Astrocyte (in vitro differentiated cells and primary cell): ENCODE measurements around the gene ORC3. TPM values are rescaled to one million over a fixed set of nuclear protein-coding genes. Genes with fewer than 3 reads are reported as not detected.
"Not testable (repeated sequence)": the region's sequence is repeated elsewhere in the genome, so short reads cannot be mapped to it uniquely, and the experiment has no call there.

ENCODE experiments used
- DNase-seq: peaks from one replicate; pipeline ENCODE4 v3.0.0-alpha.2; 2010; ENCODE audit warnings: low read depth
- FAIRE-seq: peaks from 2 replicates; lab custom pipeline; 2011; peaks lifted over from hg19 to GRCh38; lab: Jason Lieb, UNC
- H2AFZ ChIP-seq: 2 replicates; pipeline ENCODE4 v1.6.0; 2012; ENCODE audit warnings: low read depth, low read length, inconsistent platforms
- H3K27ac ChIP-seq: 2 replicates; pipeline ENCODE4 v1.5.1; 2011; ENCODE audit warnings: low read depth, low read length, inconsistent platforms
- H3K27me3 ChIP-seq: 2 replicates; pipeline ENCODE4 v1.6.0; 2011; ENCODE audit warnings: low read length, inconsistent platforms; ENCODE audit not compliant: insufficient read depth
- H3K36me3 ChIP-seq: 2 replicates; pipeline ENCODE4 v1.5.1; 2011; ENCODE audit warnings: low read length, inconsistent platforms; ENCODE audit not compliant: insufficient read depth
- H3K4me1 ChIP-seq: 2 replicates; pipeline ENCODE4 v1.5.1; 2011; ENCODE audit warnings: low read length, inconsistent platforms; ENCODE audit not compliant: insufficient read depth
- H3K4me2 ChIP-seq: 2 replicates; pipeline ENCODE4 v1.6.0; 2012; ENCODE audit warnings: low read length, inconsistent platforms
- H3K4me3 ChIP-seq: 2 replicates; pipeline ENCODE4 v1.5.1; 2011; ENCODE audit warnings: low read depth, mild to moderate bottlenecking, low read length, inconsistent platforms; ENCODE audit not compliant: insufficient read depth
- H3K79me2 ChIP-seq: 2 replicates; pipeline ENCODE4 v1.6.0; 2012; ENCODE audit warnings: mild to moderate bottlenecking, low read length, inconsistent platforms; ENCODE audit not compliant: insufficient read depth
- H3K9ac ChIP-seq: 2 replicates; pipeline ENCODE4 v1.6.0; 2012; ENCODE audit warnings: mild to moderate bottlenecking, low read length, inconsistent platforms
- H3K9me3 ChIP-seq: 2 replicates; pipeline ENCODE4 v1.5.1; 2012; ENCODE audit warnings: low read depth, mild to moderate bottlenecking, low read length, inconsistent platforms; ENCODE audit not compliant: insufficient read depth
- H4K20me1 ChIP-seq: 2 replicates; pipeline ENCODE4 v1.6.0; 2012; ENCODE audit warnings: low read length, inconsistent platforms; ENCODE audit not compliant: insufficient read depth
- H3K27ac Mint-ChIP-seq: one replicate; pipeline ENCODE4 v1.8.0; 2021; ENCODE audit warnings: mild to moderate bottlenecking, mixed read lengths; ENCODE audit not compliant: unreplicated experiment
- H3K27me3 Mint-ChIP-seq: one replicate; pipeline ENCODE4 v1.8.0; 2021; ENCODE audit warnings: low read depth, mixed read lengths; ENCODE audit not compliant: unreplicated experiment
- H3K36me3 Mint-ChIP-seq: one replicate; pipeline ENCODE4 v1.8.0; 2021; ENCODE audit warnings: low read depth, mixed read lengths; ENCODE audit not compliant: unreplicated experiment
- H3K4me1 Mint-ChIP-seq: one replicate; pipeline ENCODE4 v1.8.0; 2021; ENCODE audit warnings: low read depth, mixed read lengths; ENCODE audit not compliant: unreplicated experiment
- H3K4me3 Mint-ChIP-seq: one replicate; pipeline ENCODE4 v1.8.0; 2021; ENCODE audit warnings: mild to moderate bottlenecking, moderate library complexity, mixed read lengths; ENCODE audit not compliant: unreplicated experiment
- H3K9me3 Mint-ChIP-seq: one replicate; pipeline ENCODE4 v1.8.0; 2021; ENCODE audit warnings: mild to moderate bottlenecking, mixed read lengths; ENCODE audit not compliant: unreplicated experiment
- CTCF ChIP-seq: IDR thresholded peaks from 2 replicates; pipeline ENCODE4 v1.5.1; 2011; ENCODE audit warnings: low read depth, mild to moderate bottlenecking, inconsistent platforms, low read length, moderate library complexity; ENCODE audit not compliant: insufficient read depth
- EZH2 ChIP-seq: IDR thresholded peaks from 2 replicates; pipeline ENCODE4 v1.6.1; 2012; ENCODE audit warnings: mild to moderate bottlenecking, low read length, inconsistent platforms; ENCODE audit not compliant: insufficient read depth
- total RNA-seq: library from RNA; stranded (reverse); gene quantifications from 2 replicates; pipeline ENCODE4 v1.2.1, GENCODE V29; 2021

Gene ORC3
- total RNA-seq, 1 donor from 2014 or later = 23.1 TPM

GRCh38 chr6:87608802-87609201 is 18.9 kb downstream of the ORC3 start:
- H3K36me3 ChIP-seq = peaks cover 20% of the 10 kb centered on the region
- no peak for FAIRE-seq
- no peaks in the 10 kb centered on the region for H3K9me3 Mint-ChIP-seq

GRCh38 chr6:87613018-87613417 is 23.1 kb downstream of the ORC3 start:
- H3K27ac ChIP-seq, H2AFZ ChIP-seq, H3K4me3 Mint-ChIP-seq, H3K4me3 ChIP-seq, H3K4me1 Mint-ChIP-seq, H4K20me1 ChIP-seq, H3K27me3 ChIP-seq, H3K27ac Mint-ChIP-seq, H3K9me3 ChIP-seq, H3K9me3 Mint-ChIP-seq, H3K9ac ChIP-seq, H3K4me2 ChIP-seq, H3K4me1 ChIP-seq, FAIRE-seq, H3K79me2 ChIP-seq, DNase-seq, H3K27me3 Mint-ChIP-seq: not testable (repeated sequence)
- H3K36me3 Mint-ChIP-seq = peaks cover 25% of the 10 kb centered on the region
- peaks cover 13% of the 10 kb centered on the region for H3K36me3 ChIP-seq

More at GRCh38 chr6:87608802-87609201, 18.9 kb downstream of the ORC3 start:
- TF ChIP-seq CTCF (no peak), EZH2 (no peak)
- H3K4me3 Mint-ChIP-seq = no peak overlapping the region
- H3K27me3 Mint-ChIP-seq = no peaks in the 10 kb centered on the region
- H3K4me2 ChIP-seq = no peak overlapping the region
- H3K9ac ChIP-seq = no peak overlapping the region
- no peak overlapping the region for H3K27ac ChIP-seq
- H2AFZ ChIP-seq = no peak overlapping the region
- no peak overlapping the region for H3K27ac Mint-ChIP-seq
- no peak for DNase-seq
- no peaks in the 10 kb centered on the region for H4K20me1 ChIP-seq
- H3K9me3 ChIP-seq = no peaks in the 10 kb centered on the region
- H3K4me3 ChIP-seq = no peak overlapping the region
- H3K4me1 ChIP-seq = no peaks in the 10 kb centered on the region
- peaks cover 16% of the 10 kb centered on the region for H3K36me3 Mint-ChIP-seq
- H3K4me1 Mint-ChIP-seq = no peaks in the 10 kb centered on the region
- H3K27me3 ChIP-seq = no peaks in the 10 kb centered on the region
- H3K79me2 ChIP-seq = no peaks in the 10 kb centered on the region

GRCh38 chr6:87617405-87617804 is 27.5 kb downstream of the ORC3 start:
- Mint-ChIP-seq H3K27ac (no peak overlapping the region), H3K4me1 (peaks cover 6% of the 10 kb centered on the region), H3K4me3 (no peak overlapping the region), H3K9me3 (no peaks in the 10 kb centered on the region), H3K27me3 (no peaks in the 10 kb centered on the region), H3K36me3 (peaks cover 26% of the 10 kb centered on the region)
- no peak overlapping the region for H3K4me2 ChIP-seq
- no peak overlapping the region for H3K27ac ChIP-seq
- H4K20me1 ChIP-seq = no peaks in the 10 kb centered on the region
- TF ChIP-seq CTCF (no peak), EZH2 (no peak)
- no peak overlapping the region for H2AFZ ChIP-seq
- no peaks in the 10 kb centered on the region for H3K4me1 ChIP-seq
- H3K79me2 ChIP-seq = no peaks in the 10 kb centered on the region
- DNase-seq (no peak), FAIRE-seq (no peak)
- no peaks in the 10 kb centered on the region for H3K9me3 ChIP-seq
- H3K36me3 ChIP-seq = peaks cover 2% of the 10 kb centered on the region
- no peaks in the 10 kb centered on the region for H3K27me3 ChIP-seq
- no peak overlapping the region for H3K9ac ChIP-seq
- H3K4me3 ChIP-seq = no peak overlapping the region
